OCI-LY1 (cell line): Measurements from ENCODE around the gene TRIM2.

Source experiments
- EZH2 ChIP-seq: fragments of 200-600 bp; sonication (generic), shearing (Covaris generic); IDR thresholded peaks from 2 replicates; pipeline ENCODE4 v1.8.0; 2017; ENCODE audit warnings: borderline replicate concordance, mixed run types, mild to moderate bottlenecking, antibody characterized with exemption, low read length, moderate library complexity, mixed read lengths
- TF ChIP-seq, protein P1 (sequence below): fragments of 200-600 bp; sonication (generic), shearing (Covaris generic); IDR thresholded peaks from 2 replicates; pipeline ENCODE4 v1.5.1; 2017; ENCODE audit warnings: mild to moderate bottlenecking, antibody characterized with exemption, low read length, moderate library complexity, mixed read lengths

DNA sequence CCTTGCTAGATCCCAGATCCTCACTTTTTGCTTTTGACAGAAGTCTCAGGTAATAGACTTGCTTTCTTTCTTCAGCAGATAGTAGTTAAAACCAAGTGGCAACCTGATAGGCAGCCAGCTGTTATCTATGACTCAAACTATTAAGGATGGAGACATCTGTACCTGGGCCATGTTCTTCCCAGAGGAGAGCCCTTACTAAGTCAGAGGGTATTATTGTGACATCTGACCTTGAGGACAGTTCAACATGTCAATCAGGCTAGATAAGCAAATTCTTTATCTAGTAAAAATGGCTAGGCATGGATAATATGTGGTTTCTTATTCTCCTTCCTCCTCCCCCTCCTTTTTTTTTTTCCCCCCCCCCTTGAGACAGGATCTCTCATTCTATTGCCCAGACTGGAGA is 39.2 kb downstream of the TRIM2 start:
- TF ChIP-seq, protein P1, sequence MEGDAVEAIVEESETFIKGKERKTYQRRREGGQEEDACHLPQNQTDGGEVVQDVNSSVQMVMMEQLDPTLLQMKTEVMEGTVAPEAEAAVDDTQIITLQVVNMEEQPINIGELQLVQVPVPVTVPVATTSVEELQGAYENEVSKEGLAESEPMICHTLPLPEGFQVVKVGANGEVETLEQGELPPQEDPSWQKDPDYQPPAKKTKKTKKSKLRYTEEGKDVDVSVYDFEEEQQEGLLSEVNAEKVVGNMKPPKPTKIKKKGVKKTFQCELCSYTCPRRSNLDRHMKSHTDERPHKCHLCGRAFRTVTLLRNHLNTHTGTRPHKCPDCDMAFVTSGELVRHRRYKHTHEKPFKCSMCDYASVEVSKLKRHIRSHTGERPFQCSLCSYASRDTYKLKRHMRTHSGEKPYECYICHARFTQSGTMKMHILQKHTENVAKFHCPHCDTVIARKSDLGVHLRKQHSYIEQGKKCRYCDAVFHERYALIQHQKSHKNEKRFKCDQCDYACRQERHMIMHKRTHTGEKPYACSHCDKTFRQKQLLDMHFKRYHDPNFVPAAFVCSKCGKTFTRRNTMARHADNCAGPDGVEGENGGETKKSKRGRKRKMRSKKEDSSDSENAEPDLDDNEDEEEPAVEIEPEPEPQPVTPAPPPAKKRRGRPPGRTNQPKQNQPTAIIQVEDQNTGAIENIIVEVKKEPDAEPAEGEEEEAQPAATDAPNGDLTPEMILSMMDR = no peak
- TF ChIP-seq EZH2 = no peak
